GM23338 (cell line): ENCODE measurements around the gene SH3GLB1. TPM values are rescaled to one million over a fixed set of nuclear protein-coding genes. Genes with fewer than 3 reads are reported as not detected.
A peak's percentile ranks its signal among the peaks of the same experiment; 100 is the strongest.

Experiments
- ATAC-seq: fragments of 200-7000 bp; cut with Tn5 transposase; 3 replicates; pipeline ENCODE4 v1.9.1; 2020
- DNase-seq: peaks from one replicate; pipeline ENCODE4 v3.0.0-alpha.2; 2015; ENCODE audit warnings: low spot score
- H2AFZ ChIP-seq: fragments of 200-600 bp; sonication (generic); 2 replicates; pipeline ENCODE4 v1.8.0; 2016; ENCODE audit warnings: antibody characterized with exemption, mild to moderate bottlenecking, moderate library complexity
- H3F3A ChIP-seq: fragments of 200-600 bp; sonication (generic); replicated peaks from 2 replicates; pipeline ENCODE4 v1.8.0; 2017; ENCODE audit warnings: antibody characterized with exemption, mixed run types, low read depth
- H3K27ac ChIP-seq: fragments of 200-600 bp; sonication (generic); 2 replicates; pipeline ENCODE4 v1.6.1; 2016; ENCODE audit warnings: low read depth
- H3K27me3 ChIP-seq: fragments of 200-600 bp; sonication (generic); 2 replicates; pipeline ENCODE4 v1.8.0; 2016; ENCODE audit warnings: mild to moderate bottlenecking, mixed run types, moderate library complexity; ENCODE audit not compliant: insufficient read depth
- H3K36me3 ChIP-seq: fragments of 200-600 bp; sonication (generic); 2 replicates; pipeline ENCODE4 v1.8.0; 2016; ENCODE audit warnings: mild to moderate bottlenecking; ENCODE audit not compliant: insufficient read depth
- H3K4me1 ChIP-seq: fragments of 200-600 bp; sonication (generic); 2 replicates; pipeline ENCODE4 v1.8.0; 2016; ENCODE audit warnings: mild to moderate bottlenecking, moderate library complexity; ENCODE audit not compliant: insufficient read depth
- H3K4me2 ChIP-seq: fragments of 200-600 bp; sonication (generic); 2 replicates; pipeline ENCODE4 v1.7.1; 2017; ENCODE audit warnings: mixed run types
- H3K4me3 ChIP-seq: fragments of 200-600 bp; sonication (generic); 2 replicates; pipeline ENCODE4 v1.6.1; 2016; ENCODE audit warnings: mixed run types
- H3K79me2 ChIP-seq: fragments of 200-600 bp; sonication (generic); replicated peaks from 2 replicates; pipeline ENCODE4 v1.8.0; 2017; ENCODE audit warnings: mild to moderate bottlenecking; ENCODE audit not compliant: insufficient read depth
- H3K9me2 ChIP-seq: fragments of 200-600 bp; sonication (generic); 2 replicates; pipeline ENCODE4 v1.8.0; 2017; ENCODE audit not compliant: insufficient read depth
- H4K20me1 ChIP-seq: fragments of 200-600 bp; sonication (generic); replicated peaks from 2 replicates; pipeline ENCODE4 v1.8.0; 2017; ENCODE audit warnings: mild to moderate bottlenecking; ENCODE audit not compliant: insufficient read depth
- H3K27ac Mint-ChIP-seq: 2 replicates; pipeline ENCODE4 v1.8.0; 2020; ENCODE audit warnings: inconsistent platforms, mild to moderate bottlenecking, moderate library complexity, mixed read lengths
- H3K27me3 Mint-ChIP-seq: 3 replicates; pipeline ENCODE4 v1.8.0; 2022; ENCODE audit warnings: low read depth, mild to moderate bottlenecking, moderate library complexity, mixed read lengths, inconsistent platforms; ENCODE audit not compliant: insufficient read depth, poor library complexity
- H3K36me3 Mint-ChIP-seq: 3 replicates; pipeline ENCODE4 v1.8.0; 2021; ENCODE audit warnings: low read depth, mild to moderate bottlenecking, inconsistent platforms, moderate library complexity, mixed read lengths
- H3K4me1 Mint-ChIP-seq: 3 replicates; pipeline ENCODE4 v1.8.0; 2020; ENCODE audit warnings: mild to moderate bottlenecking, inconsistent platforms, mixed read lengths
- H3K4me3 Mint-ChIP-seq: 3 replicates; pipeline ENCODE4 v1.8.0; 2021; ENCODE audit warnings: moderate library complexity, mild to moderate bottlenecking, inconsistent platforms, mixed read lengths
- H3K9me3 Mint-ChIP-seq: 3 replicates; pipeline ENCODE4 v1.8.0; 2020; ENCODE audit warnings: moderate library complexity, mild to moderate bottlenecking, inconsistent platforms, mixed read lengths
- CREB1 ChIP-seq: fragments of 250-450 bp; sonication (Bioruptor Pico); IDR thresholded peaks from 2 replicates; pipeline ENCODE4 v1.5.0; 2020; ENCODE audit warnings: low read depth, mild to moderate bottlenecking, moderate library complexity
- EZH2phosphoT487 ChIP-seq: fragments of 200-600 bp; sonication (generic); IDR thresholded peaks from one replicate; pipeline ENCODE4 v1.8.1; 2018; ENCODE audit warnings: antibody characterized with exemption; ENCODE audit not compliant: unreplicated experiment
- JUNB ChIP-seq: IDR thresholded peaks from one replicate; pipeline ENCODE4 v1.6.1; 2016; ENCODE audit warnings: antibody characterized with exemption; ENCODE audit not compliant: unreplicated experiment
- NANOG ChIP-seq: IDR thresholded peaks from 2 replicates; pipeline ENCODE4 v1.6.1; 2016; ENCODE audit warnings: antibody characterized with exemption, borderline replicate concordance
- REST ChIP-seq: IDR thresholded peaks from one replicate; pipeline ENCODE4 v1.6.1; 2018; ENCODE audit warnings: antibody characterized with exemption; ENCODE audit not compliant: unreplicated experiment
- ZNF462 ChIP-seq: fragments of 250-450 bp; sonication (Bioruptor Pico); IDR thresholded peaks from 2 replicates; pipeline ENCODE4 v1.5.0; 2020; ENCODE audit warnings: mild to moderate bottlenecking, moderate library complexity
- polyA plus RNA-seq: library from polyadenylated mRNA; unstranded; fragments of >200 nt; fragmentation: Nextera tagmentation; extraction: Ambion mirVana; gene quantifications from 2 replicates; pipeline ENCODE4 v1.2.1, GENCODE V29; 2016
- total RNA-seq: library from RNA; depleted of rRNA; stranded (reverse); fragments of >200 nt; shearing (Covaris generic); gene quantifications from 2 replicates; pipeline ENCODE4 v1.2.3, GENCODE V29; 2014

Gene SH3GLB1
- total and polyA plus RNA-seq, 2 experiments from 2014 or later: 21.4 to 29.4 TPM

GRCh38 chr1:86703696-86704457 lies 499 bp upstream of the SH3GLB1 start (continued):
- no peak for TF ChIP-seq ZNF462 (CRISPR knock-in tag)

GRCh38 chr1:86704972-86705664 lies 742 bp downstream of the SH3GLB1 start:
- H3K4me3 ChIP-seq: peak overlapping the region; percentile 82
- no peaks in the 10 kb centered on the region for H3K9me2 ChIP-seq
- ATAC-seq: peak; percentile 70
- no peaks in the 10 kb centered on the region for H3K27me3 ChIP-seq
- H3F3A ChIP-seq: no peaks in the 10 kb centered on the region
- Mint-ChIP-seq H3K4me3 (peak overlapping the region; percentile 99), H3K36me3 (no peaks in the 10 kb centered on the region; the same call in 2 of the 3 replicates), H3K9me3 (no peaks in the 10 kb centered on the region), H3K27ac (peak overlapping the region; percentile 92), H3K4me1 (peaks cover 25% of the 10 kb centered on the region), H3K27me3 (peaks cover 5% of the 10 kb centered on the region)
- DNase-seq: peak; percentile 64
- H4K20me1 ChIP-seq: no peaks in the 10 kb centered on the region
- no peaks in the 10 kb centered on the region for H3K36me3 ChIP-seq
- peak overlapping the region; percentile 70 for H2AFZ ChIP-seq
- H3K4me2 ChIP-seq: peak overlapping the region; percentile 78
- peak overlapping the region; percentile 87 for H3K27ac ChIP-seq
- H3K79me2 ChIP-seq: peaks cover 48% of the 10 kb centered on the region
- peaks cover 17% of the 10 kb centered on the region for H3K4me1 ChIP-seq
- TF ChIP-seq JUNB (no peak), REST (no peak), NANOG (no peak), CREB1 (CRISPR knock-in tag) (no peak), EZH2phosphoT487 (no peak)
